NCI-H1694 treated with DMSO at 0.1 percent for 48 hours (cell line): ENCODE measurements around the gene LTBP3.
A peak's percentile ranks its signal among the peaks of the same experiment; 100 is the strongest.

Experiments
- DNase-seq: peaks from one replicate; lab custom pipeline; 2025; lab: John Stamatoyannopoulos, UW

LTBP3 gene

DNA sequence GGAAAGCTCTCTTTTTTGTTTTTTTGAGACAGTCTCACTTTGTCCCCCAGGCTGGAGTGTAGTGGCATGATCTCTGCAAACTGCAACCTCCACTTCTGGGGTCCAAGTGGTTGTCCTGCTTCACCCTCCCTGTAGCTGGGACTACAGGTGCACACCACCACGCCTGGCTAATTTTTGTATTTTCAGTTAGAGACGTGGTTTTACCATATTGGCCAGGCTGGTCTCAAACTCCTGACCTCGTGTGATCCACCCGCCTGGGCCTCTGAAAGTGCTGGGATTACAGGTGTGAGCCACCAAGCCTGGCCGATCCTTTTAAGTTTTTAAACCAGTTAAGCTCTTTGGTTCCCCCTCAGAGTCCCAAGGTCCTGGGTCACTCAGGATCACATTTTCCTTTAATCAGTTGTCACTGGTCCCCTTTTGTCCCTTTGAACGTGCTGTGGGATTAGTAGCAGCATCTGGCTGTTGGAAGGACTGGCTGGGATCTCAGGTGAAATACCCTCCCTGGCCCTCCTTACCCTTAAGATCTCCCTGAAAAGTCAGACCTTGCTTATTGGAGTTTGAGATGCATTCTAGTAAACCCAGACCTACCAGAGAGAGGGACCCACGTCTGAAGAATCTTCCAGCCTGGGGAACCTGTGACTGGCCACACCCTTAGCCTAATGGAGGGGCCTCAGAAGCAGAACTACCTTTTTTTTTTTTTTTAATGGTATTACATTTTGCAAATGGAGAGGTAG lies 51.2 kb downstream of the LTBP3 start:
- no peak for DNase-seq

DNA sequence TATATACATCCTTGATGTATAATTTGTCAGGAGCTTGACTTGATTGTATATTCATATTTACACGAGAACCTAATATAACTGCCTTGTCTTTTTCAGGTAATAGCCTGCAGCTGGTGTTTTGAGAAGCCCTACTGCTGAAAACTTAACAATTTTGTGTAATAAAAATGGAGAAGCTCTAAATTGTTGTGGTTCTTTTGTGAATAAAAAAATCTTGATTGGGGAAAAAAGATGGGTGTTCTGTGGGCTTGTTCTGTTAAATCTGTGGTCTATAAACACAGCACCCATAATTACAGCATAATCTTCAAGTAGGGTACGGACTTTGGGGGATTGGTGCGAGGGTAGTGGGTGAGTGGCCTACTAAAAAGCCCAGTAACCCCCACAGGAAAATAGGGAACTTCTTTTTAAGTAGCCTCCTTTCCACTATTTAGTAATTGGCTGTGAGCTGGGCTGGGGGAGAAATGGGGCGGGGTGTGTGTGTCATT lies 51.8 kb downstream of the LTBP3 start:
- no peak for DNase-seq

DNA sequence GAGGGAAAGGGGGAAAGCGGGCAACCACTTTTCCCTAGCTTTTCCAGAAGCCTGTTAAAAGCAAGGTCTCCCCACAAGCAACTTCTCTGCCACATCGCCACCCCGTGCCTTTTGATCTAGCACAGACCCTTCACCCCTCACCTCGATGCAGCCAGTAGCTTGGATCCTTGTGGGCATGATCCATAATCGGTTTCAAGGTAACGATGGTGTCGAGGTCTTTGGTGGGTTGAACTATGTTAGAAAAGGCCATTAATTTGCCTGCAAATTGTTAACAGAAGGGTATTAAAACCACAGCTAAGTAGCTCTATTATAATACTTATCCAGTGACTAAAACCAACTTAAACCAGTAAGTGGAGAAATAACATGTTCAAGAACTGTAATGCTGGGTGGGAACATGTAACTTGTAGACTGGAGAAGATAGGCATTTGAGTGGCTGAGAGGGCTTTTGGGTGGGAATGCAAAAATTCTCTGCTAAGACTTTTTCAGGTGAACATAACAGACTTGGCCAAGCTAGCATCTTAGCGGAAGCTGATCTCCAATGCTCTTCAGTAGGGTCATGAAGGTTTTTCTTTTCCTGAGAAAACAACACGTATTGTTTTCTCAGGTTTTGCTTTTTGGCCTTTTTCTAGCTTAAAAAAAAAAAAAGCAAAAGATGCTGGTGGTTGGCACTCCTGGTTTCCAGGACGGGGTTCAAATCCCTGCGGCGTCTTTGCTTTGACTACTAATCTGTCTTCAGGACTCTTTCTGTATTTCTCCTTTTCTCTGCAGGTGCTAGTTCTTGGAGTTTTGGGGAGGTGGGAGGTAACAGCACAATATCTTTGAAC lies 52.5 kb downstream of the LTBP3 start:
- no peak for DNase-seq

DNA sequence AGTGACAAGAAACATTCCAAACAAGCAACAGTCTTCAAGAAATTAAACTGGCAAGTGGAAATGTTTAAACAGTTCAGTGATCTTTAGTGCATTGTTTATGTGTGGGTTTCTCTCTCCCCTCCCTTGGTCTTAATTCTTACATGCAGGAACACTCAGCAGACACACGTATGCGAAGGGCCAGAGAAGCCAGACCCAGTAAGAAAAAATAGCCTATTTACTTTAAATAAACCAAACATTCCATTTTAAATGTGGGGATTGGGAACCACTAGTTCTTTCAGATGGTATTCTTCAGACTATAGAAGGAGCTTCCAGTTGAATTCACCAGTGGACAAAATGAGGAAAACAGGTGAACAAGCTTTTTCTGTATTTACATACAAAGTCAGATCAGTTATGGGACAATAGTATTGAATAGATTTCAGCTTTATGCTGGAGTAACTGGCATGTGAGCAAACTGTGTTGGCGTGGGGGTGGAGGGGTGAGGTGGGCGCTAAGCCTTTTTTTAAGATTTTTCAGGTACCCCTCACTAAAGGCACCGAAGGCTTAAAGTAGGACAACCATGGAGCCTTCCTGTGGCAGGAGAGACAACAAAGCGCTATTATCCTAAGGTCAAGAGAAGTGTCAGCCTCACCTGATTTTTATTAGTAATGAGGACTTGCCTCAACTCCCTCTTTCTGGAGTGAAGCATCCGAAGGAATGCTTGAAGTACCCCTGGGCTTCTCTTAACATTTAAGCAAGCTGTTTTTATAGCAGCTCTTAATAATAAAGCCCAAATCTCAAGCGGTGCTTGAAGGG lies 53.3 kb downstream of the LTBP3 start:
- DNase-seq, result no peak

DNA sequence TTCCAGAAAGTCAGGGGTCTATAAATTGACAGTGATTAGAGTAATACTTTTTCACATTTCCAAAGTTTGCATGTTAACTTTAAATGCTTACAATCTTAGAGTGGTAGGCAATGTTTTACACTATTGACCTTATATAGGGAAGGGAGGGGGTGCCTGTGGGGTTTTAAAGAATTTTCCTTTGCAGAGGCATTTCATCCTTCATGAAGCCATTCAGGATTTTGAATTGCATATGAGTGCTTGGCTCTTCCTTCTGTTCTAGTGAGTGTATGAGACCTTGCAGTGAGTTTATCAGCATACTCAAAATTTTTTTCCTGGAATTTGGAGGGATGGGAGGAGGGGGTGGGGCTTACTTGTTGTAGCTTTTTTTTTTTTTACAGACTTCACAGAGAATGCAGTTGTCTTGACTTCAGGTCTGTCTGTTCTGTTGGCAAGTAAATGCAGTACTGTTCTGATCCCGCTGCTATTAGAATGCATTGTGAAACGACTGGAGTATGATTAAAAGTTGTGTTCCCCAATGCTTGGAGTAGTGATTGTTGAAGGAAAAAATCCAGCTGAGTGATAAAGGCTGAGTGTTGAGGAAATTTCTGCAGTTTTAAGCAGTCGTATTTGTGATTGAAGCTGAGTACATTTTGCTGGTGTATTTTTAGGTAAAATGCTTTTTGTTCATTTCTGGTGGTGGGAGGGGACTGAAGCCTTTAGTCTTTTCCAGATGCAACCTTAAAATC lies 54.0 kb downstream of the LTBP3 start:
- DNase-seq, result no peak

GRCh38 chr11:65503368-65503948 lies 54.7 kb downstream of the LTBP3 start:
- DNase-seq, result no peak

- DNase-seq, result no peak
Measured at GRCh38 chr11:65502555-65503367, 55.4 kb downstream of the LTBP3 start.

GRCh38 chr11:65502274-65502554 lies 55.9 kb downstream of the LTBP3 start:
- no peak for DNase-seq

DNA sequence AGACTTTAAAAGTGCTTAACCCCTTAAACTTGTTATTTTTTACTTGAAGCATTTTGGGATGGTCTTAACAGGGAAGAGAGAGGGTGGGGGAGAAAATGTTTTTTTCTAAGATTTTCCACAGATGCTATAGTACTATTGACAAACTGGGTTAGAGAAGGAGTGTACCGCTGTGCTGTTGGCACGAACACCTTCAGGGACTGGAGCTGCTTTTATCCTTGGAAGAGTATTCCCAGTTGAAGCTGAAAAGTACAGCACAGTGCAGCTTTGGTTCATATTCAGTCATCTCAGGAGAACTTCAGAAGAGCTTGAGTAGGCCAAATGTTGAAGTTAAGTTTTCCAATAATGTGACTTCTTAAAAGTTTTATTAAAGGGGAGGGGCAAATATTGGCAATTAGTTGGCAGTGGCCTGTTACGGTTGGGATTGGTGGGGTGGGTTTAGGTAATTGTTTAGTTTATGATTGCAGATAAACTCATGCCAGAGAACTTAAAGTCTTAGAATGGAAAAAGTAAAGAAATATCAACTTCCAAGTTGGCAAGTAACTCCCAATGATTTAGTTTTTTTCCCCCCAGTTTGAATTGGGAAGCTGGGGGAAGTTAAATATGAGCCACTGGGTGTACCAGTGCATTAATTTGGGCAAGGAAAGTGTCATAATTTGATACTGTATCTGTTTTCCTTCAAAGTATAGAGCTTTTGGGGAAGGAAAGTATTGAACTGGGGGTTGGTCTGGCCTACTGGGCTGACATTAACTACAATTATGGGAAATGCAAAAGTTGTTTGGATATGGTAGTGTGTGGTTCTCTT lies 56.5 kb downstream of the LTBP3 start:
- DNase-seq, result no peak

DNA sequence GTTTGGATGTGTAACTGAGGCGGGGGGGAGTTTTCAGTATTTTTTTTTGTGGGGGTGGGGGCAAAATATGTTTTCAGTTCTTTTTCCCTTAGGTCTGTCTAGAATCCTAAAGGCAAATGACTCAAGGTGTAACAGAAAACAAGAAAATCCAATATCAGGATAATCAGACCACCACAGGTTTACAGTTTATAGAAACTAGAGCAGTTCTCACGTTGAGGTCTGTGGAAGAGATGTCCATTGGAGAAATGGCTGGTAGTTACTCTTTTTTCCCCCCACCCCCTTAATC lies 57.0 kb downstream of the LTBP3 start:
- no peak for DNase-seq

GRCh38 chr11:65500387-65501185 lies 57.6 kb downstream of the LTBP3 start:
- peak; percentile 42 for DNase-seq

- peak; percentile 42 for DNase-seq
Measured at GRCh38 chr11:65499713-65500386, 58.3 kb downstream of the LTBP3 start.

DNA sequence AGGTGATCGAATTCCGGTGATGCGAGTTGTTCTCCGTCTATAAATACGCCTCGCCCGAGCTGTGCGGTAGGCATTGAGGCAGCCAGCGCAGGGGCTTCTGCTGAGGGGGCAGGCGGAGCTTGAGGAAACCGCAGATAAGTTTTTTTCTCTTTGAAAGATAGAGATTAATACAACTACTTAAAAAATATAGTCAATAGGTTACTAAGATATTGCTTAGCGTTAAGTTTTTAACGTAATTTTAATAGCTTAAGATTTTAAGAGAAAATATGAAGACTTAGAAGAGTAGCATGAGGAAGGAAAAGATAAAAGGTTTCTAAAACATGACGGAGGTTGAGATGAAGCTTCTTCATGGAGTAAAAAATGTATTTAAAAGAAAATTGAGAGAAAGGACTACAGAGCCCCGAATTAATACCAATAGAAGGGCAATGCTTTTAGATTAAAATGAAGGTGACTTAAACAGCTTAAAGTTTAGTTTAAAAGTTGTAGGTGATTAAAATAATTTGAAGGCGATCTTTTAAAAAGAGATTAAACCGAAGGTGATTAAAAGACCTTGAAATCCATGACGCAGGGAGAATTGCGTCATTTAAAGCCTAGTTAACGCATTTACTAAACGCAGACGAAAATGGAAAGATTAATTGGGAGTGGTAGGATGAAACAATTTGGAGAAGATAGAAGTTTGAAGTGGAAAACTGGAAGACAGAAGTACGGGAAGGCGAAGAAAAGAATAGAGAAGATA lies 59.0 kb downstream of the LTBP3 start, which contains the start of gene MALAT1:
Gene MALAT1, plus strand, starts transcription at position 69 of the 736 bp plus-strand sequence.
- peak; percentile 87 for DNase-seq

GRCh38 chr11:65498727-65498976 lies 59.5 kb downstream of the LTBP3 start:
- no peak for DNase-seq

GRCh38 chr11:65498042-65498726 lies 60.0 kb downstream of the LTBP3 start:
- DNase-seq, result peak; percentile 63

DNA sequence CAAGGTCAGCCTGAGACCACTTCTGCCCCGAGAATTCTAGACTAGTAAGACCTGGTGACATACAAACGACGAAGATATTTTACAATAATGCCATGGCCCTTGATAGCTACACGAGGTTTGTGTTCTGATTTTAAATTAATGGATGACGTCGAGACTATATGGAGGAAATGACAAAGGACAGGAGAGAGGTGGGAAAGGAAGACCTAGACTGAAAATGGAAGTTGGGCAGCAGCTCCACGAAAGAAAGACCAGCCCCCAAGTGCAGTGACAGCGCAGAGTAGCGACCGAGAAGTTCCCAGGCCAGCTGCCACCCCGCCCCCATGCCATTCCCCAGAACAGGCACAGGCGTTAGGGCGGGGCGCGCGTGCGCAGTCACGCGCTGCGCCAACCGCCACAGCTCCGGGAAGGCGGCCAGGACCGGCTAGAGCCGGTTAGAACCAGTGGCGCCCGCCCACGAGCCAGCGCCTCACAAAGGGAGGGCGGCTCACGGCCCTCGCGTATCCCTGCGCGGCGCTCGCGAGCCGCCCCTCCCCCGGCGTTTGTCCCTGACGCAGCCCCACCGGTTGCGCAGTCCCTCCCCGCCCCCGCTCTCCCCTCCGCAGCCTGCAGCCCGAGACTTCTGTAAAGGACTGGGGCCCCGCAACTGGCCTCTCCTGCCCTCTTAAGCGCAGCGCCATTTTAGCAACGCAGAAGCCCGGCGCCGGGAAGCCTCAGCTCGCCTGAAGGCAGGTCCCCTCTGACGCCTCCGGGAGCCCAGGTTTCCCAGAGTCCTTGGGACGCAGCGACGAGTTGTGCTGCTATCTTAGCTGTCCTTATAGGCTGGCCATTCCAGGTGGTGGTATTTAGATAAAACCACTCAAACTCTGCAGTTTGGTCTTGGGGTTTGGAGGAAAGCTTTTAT lies 60.8 kb downstream of the LTBP3 start:
- DNase-seq, result peak; percentile 96
